NCI-H2196 (cell line): ENCODE data around the gene ZFYVE28.

ENCODE experiments used
- DNase-seq: peaks from one replicate; lab custom pipeline; 2025; ENCODE audit not compliant: unreplicated experiment; lab: John Stamatoyannopoulos, UW

The ZFYVE28 gene

GRCh38 chr4:2264481-2265041 is 153.9 kb downstream of the ZFYVE28 start:
- DNase-seq: no peak

- peak; percentile 39 for DNase-seq
Measured at GRCh38 chr4:2263926-2264321, 154.5 kb downstream of the ZFYVE28 start.

DNA sequence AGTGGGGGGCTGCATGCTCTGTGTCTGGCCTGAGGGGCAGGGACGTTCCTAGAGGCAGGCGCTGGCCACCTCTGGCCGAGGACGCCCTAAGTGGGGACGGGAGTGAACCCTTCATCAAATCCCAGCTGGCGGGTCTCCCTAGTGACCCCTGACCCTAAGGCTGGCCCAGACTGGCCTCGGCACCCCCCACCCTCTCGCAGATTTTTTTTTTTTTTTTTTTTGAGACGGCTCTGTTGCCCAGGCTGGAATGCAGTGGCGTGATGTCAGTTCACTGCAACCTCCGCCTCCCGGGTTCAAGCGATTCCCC is 155.5 kb downstream of the ZFYVE28 start:
- no peak for DNase-seq

DNA sequence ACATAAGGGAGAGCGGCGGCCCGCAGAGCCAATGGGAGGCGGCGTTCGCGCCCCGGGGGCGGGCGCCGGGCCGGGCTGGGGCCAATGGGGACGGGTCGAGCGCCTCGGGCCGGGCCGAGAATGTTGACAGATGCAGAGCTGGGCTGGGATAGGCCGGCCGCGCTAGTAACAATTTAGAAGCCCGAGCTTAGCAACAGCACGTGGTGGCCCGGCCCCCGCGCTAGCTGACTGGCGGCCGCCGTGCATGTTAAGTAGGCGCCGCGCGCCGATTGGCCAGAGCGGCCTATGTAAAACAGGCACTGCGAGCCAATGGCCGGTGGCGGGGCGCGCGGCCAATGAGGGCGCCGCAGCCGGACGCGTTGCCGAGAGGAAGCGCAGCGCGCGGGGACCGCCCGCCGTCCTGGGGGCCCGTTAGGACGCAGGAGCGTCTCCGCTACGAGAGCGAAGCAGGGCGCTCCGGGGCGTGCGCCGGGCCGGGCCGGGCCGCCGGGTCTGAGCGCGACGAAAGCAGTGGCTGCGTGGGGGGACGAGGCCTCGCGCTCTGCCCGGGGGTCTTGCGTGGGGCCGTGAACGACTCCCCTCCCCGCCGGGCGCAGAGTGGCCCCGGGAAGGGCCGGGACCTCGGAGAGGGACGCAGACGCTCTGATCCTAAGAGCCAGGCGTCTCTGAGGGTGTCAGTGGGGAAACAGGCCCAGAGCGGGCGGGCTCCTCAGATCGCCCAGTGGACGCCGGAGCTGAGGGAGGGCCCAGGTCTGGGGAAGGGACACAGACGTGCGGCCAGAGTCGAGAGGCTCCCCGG is 156.1 kb downstream of the ZFYVE28 start:
- DNase-seq: peak; percentile 97

GRCh38 chr4:2261853-2262144 is 156.6 kb downstream of the ZFYVE28 start, which contains the start of gene MXD4:
Gene MXD4, minus strand, starts transcription at chr4:2262109. Its CDS starts 129 bp downstream, at chr4:2261980.
- no peak for DNase-seq

DNA sequence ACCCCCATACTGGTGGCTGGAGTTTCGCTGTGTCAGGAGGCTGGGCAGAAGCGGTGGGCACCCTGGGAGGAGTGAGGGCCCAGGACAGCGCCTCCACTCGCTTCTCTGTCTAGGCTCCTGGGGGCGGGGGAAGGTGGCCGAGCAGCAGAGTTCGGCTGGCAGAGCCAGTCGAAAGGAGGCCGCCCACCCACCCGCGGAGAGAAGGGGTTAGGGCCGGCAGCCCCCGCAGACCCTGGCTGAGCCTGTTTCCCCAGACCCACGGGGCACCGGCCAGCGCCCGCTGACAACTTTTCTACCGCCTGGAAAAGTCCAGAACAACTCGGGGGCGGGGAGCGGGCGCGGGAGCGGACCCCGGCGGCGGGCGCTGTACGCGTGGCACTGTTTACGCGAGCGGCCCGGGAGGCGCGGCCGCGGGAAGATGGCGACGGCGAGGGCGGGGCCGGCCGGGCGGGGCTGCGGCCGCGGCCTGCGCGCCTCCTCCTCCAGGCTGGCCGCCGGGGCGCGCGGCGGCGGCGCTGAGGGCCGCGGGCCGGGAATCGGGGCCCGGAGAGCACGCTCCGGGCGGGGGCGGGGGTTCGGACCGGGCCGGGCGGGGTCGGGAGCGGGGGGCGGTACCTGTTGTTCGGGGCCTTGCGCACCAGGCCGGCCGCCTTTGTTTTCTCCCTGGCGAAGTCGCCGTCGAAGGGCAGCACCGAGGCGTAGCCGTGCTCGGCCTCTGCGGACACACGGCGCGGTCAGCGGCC is 157.2 kb downstream of the ZFYVE28 start:
- DNase-seq: peak; percentile 47

- no peak for DNase-seq
Measured at GRCh38 chr4:2260344-2261109, 157.9 kb downstream of the ZFYVE28 start.

DNA sequence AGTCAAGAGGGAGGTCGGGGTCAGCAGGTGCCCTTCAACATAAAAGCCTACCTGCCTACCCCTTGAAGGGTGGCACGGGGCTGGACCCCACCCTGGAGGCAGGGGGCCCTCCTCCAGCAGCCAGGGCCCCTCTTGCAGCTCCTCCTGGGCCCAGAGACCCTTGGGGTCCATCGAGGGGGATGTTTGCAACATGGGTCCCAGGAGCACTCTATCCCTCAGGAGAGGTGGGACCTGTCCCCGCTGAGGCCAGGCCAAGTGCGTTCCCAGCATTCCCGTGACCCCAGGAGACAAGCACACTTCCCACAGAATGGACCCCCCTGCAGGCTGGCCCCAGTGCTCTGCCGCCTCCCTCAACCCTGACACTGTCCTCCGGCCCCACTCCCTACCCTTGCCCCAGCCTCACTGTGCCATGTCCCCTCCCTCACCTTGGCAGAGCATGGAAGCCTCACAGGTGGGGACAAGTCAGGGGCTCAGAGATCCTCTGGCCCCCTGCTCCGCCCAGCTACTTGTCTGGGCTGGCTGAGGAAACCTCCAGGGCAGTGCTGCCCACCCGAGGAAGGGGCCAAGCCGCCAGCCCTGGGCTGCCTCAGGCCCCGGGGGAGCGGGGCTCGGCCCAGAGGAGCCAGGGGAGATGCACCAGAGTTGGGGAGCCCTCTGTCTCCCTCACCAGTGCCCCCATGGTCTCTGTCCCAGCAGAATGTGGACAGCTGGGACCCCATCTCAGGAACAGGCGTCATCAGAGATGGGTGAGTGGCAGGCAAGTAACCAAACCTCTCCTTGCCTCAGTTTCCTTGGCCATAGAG is 158.7 kb downstream of the ZFYVE28 start:
- no peak for DNase-seq

- no peak for DNase-seq
Measured at GRCh38 chr4:2259036-2259540, 159.4 kb downstream of the ZFYVE28 start.

DNA sequence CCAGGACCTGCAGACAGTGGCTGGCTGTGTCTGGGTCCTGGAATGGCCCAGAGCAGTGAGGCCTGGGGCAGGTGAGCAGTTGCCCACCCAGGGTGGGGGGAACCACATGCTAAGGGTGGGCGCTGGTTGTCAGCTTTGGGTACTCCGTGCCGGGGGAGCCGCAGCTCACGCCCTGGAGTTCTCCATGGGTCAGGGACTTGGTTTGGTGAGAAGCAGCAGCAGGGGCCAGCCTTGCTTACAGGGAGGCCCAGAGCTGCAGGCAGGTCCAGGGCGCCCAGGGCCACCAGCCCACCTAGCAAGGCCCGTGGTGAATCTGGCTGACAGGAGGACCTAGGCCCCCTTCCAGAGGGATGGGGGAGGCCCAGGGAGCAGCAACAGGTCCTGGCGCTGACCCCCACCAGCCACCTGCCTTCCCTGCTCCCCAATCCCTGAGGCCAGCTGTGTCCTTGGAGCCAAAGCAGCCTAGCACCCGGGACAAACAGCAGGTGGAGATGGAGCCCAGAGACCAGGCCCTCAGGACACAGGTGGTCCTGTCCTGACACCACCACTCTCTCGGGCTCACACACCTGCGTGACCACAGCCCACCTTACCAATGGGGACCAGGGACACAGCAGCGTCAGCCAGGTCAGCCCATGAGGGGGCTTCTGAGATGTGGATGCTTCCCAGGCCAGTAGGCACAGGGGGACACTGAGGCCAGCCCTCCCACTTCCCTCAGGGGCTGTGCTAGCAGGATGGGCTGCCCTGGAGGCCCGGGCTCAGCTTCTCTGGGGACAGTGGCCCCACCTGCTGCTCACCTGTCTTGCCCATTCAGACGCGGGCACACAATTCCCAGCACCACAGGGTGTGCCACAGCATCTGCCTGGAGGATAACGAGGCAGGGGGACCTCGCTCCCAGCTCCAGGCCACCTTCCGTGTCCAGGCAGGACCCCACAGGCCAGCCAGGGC is 160.1 kb downstream of the ZFYVE28 start:
- no peak for DNase-seq

GRCh38 chr4:2257361-2258081 is 160.9 kb downstream of the ZFYVE28 start:
- DNase-seq: no peak

DNA sequence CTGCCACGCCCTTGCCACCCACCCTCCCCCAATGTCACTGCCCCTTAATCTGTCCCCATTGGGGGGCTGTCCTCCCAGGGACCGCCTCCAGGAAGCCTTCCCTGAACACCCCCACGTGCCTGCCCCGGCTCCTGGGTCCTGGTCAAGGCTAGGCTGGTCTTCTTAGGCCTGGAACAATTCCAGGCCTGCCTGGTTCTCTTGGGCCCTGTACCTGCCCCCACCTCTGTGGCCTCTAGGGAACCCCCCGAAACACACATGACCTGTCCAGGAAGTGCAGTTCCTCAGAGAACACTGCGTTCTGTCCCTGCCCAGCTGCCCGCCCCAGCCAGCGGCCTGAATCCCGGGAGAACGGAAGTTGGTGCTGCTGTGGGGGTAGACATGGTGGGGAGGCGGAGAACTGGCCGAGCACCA is 161.7 kb downstream of the ZFYVE28 start:
- DNase-seq: no peak

DNA sequence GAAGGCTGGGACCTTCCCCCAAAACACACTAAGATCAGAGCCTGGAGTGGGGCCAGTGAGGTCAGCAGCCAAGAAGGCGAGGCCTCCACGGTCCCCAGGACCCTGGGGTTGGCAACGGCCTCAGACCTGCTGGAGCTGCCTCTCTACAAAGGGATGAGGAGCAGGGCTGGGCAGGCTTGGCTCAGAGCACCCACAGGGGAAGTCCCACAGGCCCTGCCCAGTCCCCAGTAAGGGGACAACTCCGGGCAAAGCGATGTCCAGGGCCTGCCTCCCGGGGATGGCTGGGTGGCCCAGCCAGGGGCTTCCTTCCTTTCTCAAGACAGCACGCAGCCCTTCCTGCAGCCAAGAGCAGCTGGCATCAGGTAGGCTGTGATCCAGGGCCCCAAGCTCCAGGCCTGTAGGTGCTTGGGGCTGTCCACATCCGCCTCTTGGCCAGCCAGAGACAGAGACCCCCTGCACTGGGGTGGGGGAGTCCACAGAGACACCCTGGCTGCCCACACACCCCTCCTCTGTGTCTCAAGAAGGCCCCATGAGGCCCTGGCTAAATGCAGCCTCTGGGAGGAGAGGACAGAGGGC is 162.2 kb downstream of the ZFYVE28 start:
- DNase-seq: no peak

- no peak for DNase-seq
Measured at GRCh38 chr4:2255501-2256155, 162.8 kb downstream of the ZFYVE28 start.

DNA sequence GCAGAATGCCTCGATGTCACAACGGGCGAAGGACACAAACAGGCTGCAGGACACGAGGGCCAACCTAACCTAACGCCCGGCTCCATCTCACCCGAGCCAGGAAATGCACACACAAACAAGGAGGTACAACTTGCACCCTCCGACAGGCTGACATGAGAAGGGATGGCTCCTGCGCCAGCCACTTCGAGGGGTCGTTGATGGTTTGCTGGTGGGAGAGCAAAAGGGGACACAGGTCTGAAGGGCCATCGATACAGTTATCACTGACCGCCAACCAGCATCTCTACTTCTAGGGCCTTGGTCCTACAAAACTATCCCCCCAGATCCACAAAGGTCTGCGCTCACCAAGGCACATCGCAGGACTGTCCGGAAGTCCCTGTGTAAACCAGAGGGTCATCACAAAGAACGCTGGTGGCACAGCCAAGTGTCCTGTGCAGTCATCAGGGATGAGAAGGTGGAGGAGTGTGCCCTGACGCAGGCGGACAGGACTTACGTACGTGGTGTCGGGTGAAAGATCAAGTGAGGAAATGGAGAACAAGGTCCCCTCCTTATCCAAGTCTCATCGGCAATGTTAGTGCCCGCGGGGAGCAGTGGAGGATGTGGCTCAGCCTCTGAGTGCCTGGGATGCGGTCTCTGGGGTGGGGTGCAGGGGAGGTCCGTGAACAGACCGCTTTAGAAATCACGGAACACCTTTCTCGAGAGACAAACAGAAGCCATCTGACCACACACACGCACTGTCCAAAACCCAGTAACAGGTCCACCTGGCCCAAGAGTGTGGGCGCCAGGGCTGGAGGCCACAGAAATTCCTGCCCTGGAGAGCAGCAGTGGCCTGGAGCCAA is 163.6 kb downstream of the ZFYVE28 start:
- DNase-seq: no peak

DNA sequence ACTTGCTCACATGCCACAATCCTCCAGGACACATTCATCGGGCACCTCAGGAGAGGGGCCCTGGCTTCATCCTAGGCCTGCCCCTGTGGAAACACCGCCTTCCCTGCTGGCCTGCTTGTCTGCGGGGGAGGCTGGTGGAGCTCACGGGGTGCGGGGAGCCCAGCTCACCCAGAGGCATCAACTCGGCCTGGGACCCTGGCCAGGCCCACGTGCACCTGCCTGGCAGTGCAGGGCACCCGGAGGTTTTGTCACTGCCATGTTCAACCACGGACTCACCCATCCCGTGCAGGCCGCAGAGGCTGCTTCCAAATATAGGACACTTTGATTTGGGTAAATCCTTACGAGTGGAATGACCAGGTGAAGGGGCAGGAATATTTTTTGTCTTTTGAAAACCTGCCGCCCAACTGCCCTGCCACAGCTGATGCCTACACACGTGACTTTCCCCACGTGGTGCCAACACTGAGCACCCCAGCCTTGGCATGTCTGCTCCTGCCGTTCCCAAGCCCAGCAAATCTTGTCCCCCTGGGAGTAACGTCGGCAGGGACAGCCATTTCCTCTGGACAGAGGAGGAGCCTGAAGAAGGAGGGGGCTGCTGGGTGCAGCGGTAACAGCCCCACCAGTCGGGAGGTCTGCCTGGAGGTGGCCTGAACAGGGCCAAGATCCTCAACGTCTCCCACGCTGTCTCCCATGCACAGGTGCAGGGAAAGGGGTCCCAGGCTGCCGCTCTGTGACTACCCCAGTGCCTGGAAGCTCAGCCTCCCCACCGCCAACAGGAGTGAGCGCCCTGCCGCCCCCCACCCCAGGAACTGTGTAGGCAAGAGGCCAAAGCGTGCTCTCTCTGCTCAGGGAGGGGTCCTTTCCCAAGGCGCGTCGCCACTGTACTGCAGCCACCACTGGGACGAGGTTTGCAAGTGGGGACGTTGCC is 165.0 kb downstream of the ZFYVE28 start:
- DNase-seq: no peak
